ENCODE measurements around the gene ARSA.

ARSA gene

GRCh38 chr22:50604256-50605001 is 23.5 kb downstream of the ARSA start:
- DNase-seq (ENCODE audit: low spot score) = no peak

GRCh38 chr22:50603511-50604255 is 24.3 kb downstream of the ARSA start:
- DNase-seq (ENCODE audit: low spot score) = no peak

GRCh38 chr22:50602338-50602700 is 25.6 kb downstream of the ARSA start:
- no peak for DNase-seq (ENCODE audit: low spot score)

GRCh38 chr22:50601669-50602337 is 26.1 kb downstream of the ARSA start:
- no peak for DNase-seq (ENCODE audit: low spot score)

- DNase-seq (ENCODE audit: low spot score) = no peak
Observed at GRCh38 chr22:50600967-50601668, 26.8 kb downstream of the ARSA start.

GRCh38 chr22:50600538-50600937 is 27.4 kb downstream of the ARSA start, which contains the start of gene MAPK8IP2:
Gene MAPK8IP2 (plus strand): TSS chr22:50600793. CDS start chr22:50600819, 26 bp downstream.
- no peak for DNase-seq (ENCODE audit: low spot score)

- peak; percentile 79 for DNase-seq (ENCODE audit: low spot score)
Observed at GRCh38 chr22:50599816-50600455, 28.0 kb downstream of the ARSA start.

GRCh38 chr22:50597097-50597496 is 30.9 kb downstream of the ARSA start:
- no peak for DNase-seq (ENCODE audit: low spot score)

GRCh38 chr22:50595189-50595588 is 32.8 kb downstream of the ARSA start:
- DNase-seq (ENCODE audit: low spot score) = no peak

GRCh38 chr22:50587407-50587806 is 40.5 kb downstream of the ARSA start:
- DNase-seq (ENCODE audit: low spot score) = no peak

GRCh38 chr22:50586416-50586815 is 41.5 kb downstream of the ARSA start:
- DNase-seq (ENCODE audit: low spot score) = no peak

- DNase-seq (ENCODE audit: low spot score) = no peak
Observed at GRCh38 chr22:50585781-50586180, 42.2 kb downstream of the ARSA start.

- DNase-seq (ENCODE audit: low spot score) = no peak
Observed at GRCh38 chr22:50585238-50585637, 42.7 kb downstream of the ARSA start.

- no peak for DNase-seq (ENCODE audit: low spot score)
Observed at GRCh38 chr22:50584106-50585096, 43.6 kb downstream of the ARSA start.

- DNase-seq (ENCODE audit: low spot score) = peak; percentile 47
Observed at GRCh38 chr22:50583294-50583861, 44.6 kb downstream of the ARSA start.

- DNase-seq (ENCODE audit: low spot score) = peak; percentile 100
Observed at GRCh38 chr22:50582493-50583293, 45.3 kb downstream of the ARSA start, which contains the start of gene CHKB. Gene CHKB (minus strand): TSS chr22:50582849. CDS start chr22:50582781, 68 bp downstream.

GRCh38 chr22:50581950-50582492 is 45.9 kb downstream of the ARSA start:
- no peak for DNase-seq (ENCODE audit: low spot score)

GRCh38 chr22:50581031-50581949 is 46.7 kb downstream of the ARSA start:
- no peak for DNase-seq (ENCODE audit: low spot score)
